GM18870 (cell line): ENCODE results near the gene SULT1B1.

Experiments used
- ATAC-seq: cut with Tn5 transposase; IDR thresholded peaks from one replicate; pipeline ENCODE4 v1.9.1; 2021; ENCODE audit warnings: moderate library complexity; ENCODE audit not compliant: unreplicated experiment

Gene SULT1B1

DNA sequence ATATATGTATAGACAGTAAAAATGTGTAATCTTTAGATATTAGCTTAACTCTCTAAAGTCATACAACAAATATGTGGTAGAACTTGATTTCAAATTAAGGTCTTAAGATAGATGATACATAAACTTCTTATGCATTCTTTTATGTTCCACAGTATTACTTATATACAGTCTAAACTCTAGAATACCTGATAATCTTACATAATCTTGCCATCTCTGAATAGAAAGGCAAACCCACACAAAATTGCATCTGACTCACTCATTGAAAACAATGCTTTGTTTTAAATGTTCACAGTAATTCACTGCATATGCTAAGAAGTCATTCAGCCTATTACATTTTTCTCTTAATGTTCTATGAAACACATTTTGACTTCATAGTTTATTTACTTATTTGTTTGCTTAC, 10.1 kb downstream of the SULT1B1 start:
- ATAC-seq = no peak

DNA sequence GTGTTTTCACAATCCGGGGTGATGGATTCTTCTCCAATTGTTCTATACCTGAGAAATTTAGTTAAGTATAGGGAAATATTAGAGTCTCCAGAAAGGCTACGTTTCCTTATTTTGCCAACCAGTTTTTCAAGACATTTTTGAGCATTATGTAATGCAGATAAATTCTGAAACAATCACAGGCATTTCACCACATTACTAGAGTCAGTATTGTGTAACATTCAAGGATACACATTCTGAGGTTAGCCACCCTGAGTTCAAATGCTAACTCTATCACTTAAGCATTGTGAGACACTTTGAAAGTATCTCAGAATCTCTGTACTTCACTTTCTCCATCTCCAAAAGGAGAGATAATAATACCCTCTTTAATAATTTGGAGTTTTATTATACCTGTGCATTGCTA, 10.6 kb downstream of the SULT1B1 start:
- ATAC-seq = no peak

DNA sequence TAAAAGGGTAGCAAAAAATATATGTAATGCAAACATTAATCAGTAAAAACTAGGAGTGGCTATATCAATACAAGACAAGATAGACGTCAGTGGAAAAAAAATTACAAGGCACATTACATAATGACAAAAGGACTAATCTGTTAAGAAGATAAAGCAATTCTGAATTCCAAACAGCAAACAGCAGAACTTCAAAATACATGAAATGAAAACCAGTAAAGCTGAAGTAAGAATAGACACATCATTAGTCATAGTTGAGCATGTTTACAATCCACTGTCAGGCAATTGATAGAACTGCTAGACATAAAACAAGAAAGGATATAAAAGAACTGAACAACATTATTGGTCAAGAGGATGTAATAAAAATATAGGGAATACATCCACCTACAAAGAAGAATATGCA, 12.2 kb downstream of the SULT1B1 start:
- no peak for ATAC-seq

DNA sequence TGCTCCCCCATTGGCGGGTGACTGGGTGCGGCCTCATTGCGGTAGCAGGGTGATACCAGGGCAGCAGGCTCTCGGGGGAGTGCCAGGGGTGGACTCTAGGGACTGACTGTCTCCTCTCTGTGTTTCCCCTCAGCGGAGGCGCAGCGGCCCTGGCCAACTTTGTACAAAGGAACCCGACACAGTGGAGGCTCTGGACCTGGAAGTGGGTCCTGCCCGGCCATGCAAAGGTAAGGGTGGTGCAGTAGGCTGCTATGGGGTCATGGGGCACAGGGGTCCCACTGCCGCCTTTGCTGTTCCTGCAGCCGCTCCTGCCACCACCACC, 16.3 kb downstream of the SULT1B1 start:
- ATAC-seq = no peak

DNA sequence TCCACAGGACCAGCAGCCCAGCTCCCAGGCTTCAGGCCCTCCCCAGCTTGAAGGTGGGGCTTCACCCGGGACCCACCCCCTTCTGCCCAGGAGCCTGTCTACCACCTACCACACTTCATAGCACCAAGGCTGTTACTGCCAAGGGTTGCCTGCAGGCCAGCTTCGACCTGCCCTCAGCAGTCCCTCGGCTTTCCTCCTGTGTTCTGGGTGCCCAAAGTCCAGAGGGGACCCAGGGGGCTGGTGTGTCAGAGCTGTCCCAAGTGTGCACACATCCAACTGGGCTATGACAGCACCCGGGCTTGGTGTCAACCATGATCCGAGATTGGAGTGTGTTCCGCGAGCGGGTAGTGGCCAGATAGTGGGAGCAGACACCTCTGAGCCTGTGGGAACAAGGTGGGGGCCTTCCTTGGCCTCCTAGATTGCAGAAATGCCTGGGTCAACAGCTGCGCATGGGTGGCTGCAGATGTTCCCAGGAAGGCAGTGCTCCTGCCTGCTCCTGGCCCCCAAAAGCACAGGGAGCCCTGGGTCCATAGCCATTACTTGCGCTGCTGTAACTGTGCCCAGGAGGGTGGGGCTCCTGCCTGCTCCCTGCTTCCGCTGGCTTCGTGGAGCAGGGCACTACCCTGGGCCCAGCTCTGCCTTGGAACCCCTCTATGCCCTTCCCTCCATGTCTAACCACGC, 16.8 kb downstream of the SULT1B1 start:
- no peak for ATAC-seq

DNA sequence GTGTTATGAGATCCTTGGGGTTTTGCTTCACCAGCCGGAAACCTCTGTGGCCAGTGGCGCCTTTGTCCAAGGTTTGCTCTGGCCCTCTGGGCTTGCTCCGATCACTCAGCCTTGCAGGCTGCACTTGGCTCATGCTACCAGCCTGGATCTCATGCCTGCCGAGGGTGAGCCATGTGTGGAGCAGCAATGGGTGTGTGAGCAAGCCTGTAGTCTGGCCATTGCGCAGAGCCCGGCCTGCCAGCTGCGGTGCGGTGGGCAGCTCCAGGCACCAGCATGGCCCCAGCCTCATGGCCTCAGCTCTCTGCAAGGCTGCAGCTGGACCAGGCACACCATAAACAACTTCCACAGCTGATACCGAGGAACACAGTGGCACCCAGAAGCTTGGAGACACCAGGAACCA, 17.8 kb downstream of the SULT1B1 start:
- ATAC-seq = no peak

DNA sequence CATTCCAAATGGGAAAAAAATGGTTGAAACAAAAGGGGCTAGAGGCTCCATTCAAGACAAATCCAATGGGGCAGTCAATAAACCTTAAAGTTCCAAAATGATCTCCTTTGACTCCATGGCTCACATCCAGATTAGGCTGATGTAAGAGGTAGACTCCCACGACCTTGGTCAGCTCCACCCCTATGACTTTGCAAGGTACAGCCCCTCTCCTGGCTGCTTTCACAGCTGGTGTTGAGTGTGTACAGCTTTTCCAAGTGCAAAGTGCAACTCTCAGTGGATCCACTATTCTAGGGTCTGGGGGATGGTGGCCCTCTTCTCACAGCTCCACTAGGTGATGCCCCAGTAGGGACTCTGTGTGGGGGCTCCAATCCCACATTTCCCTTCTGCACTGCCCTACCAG, 21.5 kb downstream of the SULT1B1 start:
- no peak for ATAC-seq

DNA sequence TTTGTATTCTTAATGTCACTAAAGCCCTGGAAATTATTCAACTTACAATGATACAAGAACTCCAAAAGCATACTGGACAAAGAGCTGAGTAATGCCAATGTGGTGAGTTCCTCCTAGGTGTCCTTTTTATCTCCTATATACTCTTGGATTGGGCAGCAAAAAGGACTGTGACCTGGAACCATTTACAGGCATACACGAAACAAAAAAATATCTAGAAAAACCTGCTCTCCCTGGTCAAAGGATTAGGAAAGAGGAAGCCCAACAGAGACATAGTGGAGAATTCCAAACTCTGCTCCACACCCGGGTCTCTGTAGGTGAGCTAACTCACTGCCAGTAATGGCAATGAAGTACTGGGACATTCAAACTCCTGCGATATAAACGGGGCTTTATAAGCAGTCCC, 25.3 kb downstream of the SULT1B1 start:
- no peak for ATAC-seq

DNA sequence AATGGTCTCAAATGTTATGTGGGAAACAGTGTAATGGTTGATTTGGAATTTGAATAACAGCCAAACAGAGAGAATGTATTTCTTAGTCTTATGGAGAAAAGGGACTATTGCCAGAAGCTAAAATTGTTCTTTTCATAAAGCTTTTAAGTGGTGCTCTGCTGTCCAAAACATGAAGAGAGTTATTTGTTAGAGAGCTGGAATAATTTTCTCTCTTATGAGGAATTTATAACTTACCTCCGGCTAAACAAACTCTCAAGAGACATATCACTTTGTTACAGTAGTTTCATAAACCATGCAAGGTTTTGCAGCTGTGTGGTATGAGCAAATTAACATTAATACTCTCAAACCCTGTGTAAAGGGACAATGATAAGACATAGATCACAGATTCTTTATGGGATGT, 28.6 kb downstream of the SULT1B1 start:
- ATAC-seq = no peak

DNA sequence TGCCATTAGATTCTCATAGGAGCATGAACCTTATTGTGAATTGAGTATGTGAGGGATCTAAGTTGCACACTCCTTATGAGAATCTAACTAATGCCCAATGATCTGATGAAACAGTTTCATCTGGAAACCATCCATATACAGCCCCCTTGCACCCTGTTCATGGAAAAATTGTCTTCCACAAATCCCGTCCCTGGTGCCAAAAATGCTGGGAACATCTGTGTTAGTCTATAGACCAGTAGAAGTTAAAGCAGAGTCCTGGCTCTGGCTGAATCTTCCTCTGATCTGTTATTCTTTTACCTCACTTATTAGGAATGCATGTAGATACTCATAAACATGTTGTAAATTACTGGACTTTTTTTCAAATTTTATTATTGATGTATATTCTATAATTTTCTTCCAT, 29.2 kb downstream of the SULT1B1 start:
- no peak for ATAC-seq

DNA sequence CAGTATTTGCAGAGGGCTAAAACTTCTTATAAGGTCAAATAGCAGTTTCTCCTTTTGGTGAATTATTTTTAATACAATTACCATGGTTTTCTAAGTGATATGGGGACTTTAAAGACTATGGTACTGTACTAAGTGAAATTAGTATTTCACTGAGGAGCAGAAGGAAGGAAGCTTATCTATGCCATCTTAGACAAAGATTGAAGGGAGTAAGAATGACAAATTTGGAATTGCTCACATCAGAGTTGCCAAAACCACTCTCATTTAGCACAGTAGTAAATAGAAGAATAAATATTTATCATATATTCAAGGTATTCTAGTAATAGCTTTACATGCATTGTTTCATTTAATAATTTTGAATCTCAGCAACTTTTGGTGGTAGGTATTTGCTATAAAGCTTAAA, 30.4 kb downstream of the SULT1B1 start:
- no peak for ATAC-seq

DNA sequence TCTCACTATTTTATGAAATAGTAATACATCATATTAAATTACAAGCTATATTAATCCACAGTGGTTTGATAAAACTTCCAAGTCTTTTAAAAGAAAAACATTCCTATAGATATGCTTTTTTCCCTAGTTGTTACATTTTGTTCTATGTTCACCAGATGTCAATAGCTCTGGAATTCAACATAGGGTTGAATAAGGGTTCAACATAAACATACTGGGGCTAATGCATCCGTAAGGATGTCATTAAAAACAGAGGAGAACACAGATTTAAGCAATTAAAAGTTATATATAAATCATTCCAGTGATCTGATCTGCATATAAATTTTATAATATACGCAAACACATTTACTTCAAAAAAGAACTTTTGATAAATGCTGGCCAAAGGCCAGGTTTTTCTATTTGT, 32.5 kb downstream of the SULT1B1 start:
- ATAC-seq = no peak

DNA sequence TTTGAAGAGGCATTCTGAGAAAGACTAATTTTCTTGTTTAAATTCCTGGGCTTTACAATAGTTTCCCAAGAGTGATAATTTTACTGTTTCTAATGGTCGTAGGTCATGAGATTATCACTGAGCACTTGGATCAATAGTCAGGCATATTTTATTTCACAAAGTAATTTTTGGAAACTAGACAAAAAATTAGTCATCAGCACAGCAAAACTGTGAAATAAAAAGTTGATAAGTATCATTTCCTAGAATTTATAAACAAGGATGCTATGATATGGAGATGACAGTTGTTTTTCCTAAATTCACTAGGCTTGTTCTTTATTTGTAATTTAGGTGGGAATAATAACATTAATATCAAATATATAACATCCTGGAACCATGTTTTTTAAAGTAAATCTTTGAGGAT, 33.0 kb downstream of the SULT1B1 start:
- no peak for ATAC-seq

DNA sequence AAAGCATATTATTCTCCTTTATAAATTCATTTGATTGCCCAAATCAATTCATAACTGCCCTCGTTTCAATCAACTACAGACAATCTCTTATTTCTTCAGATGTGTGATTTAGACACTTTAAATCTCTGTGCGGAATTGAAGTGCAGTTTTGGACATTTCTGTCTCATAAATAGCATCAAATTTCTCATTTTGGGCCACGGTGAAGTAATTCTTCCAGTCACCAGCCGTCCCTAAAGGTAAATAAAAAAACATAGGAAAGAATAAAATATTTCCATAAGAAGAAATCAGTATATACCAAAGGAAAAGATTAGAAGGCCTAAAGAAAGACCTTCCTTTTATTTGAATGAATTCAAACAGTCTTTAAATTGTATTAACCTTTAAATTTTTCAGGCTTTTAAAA, 33.4 kb downstream of the SULT1B1 start:
- no peak for ATAC-seq

DNA sequence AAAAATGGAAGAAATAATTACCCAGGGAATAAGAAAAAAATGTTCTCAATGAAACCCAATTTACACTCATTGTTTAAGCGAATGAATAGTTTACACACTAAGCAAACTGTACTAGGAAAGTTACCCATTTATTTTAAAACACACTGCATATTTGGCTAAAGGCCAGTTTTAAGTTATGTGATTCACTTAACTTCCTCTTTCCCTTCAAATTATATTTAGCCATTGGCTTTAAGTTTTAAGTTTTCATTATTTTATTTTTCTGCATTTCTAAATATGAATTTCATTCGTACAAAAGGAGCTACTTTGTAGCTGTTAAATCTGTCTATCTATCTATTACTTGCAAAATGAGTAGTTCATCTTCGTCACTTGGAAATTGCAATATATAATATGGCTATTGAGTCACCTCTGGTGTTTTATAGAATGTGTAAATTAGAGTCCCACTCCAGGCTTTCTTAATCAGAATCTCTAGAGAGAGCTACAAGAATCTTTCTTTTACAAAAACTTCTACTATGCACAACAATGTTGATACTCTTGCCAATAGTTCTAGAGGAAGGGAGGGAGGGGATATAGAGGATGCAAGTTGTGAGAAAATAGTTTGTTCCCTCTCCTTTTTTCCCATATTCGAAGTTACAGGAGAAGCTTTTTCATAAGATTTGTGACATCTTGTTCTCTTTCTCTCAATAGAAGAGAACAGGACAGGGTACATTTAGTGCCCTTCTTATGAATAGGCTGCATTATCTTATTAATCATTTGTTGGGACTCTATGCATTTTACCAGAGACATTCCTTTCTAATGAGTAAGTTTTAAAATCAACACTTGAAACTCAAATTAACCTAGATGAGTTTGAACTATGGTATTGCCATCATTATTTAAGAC, 41.8 kb downstream of the SULT1B1 start:
- no peak for ATAC-seq

DNA sequence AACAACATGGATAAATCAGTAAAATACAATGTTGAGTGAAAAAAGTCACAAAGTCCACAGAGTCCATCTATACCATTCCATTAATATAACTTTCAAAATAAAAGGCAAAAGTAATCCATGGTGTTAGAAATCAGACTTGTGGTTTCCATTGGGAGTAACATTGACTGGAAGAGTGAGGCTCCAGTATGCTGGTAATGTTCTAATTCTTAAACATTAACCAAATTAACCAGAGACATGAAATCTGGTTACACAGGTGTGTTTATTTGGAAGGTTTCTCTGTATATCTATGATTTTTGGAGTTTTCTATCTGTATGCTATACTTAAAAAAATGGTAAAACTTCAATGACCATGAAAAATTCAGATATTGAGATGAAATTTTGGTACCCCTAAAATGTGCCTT, 42.6 kb downstream of the SULT1B1 start:
- ATAC-seq = no peak

DNA sequence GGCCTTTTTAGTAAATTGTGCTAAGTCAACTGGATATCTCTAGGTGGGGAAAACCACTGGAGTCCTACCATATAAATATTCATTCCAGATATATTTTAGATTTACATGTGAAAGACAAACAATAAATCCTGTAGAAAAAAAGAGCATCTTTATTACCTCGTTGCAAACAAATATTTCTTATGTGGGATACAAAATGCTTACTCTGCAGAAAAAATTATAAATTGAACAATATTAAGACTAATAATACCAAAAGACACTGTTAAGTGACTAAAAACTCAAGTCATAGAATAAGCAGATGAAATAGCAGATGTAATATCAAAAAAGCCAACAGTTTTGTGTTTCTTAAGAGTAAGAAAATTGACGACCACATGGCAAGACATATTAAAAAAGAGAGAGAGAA, 43.8 kb downstream of the SULT1B1 start:
- no peak for ATAC-seq

DNA sequence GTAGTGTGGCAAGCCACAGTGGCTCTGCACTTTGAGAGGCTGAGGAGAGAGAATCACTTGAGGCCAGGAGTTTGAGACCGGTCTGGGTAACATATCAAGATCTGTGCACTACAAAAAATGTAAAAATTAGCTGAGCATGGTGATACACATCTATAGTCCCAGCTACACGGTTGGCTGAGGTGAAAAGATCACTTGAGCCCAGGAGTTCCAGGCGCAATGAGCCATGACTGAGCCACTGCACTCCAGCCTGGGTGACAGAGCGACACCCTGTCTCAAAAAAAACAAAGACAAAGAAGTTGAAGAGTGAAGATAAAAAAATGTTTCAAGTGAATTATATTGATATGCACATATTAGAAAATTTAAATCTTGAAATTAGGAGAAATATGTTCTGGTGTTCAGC, 46.3 kb downstream of the SULT1B1 start:
- no peak for ATAC-seq

DNA sequence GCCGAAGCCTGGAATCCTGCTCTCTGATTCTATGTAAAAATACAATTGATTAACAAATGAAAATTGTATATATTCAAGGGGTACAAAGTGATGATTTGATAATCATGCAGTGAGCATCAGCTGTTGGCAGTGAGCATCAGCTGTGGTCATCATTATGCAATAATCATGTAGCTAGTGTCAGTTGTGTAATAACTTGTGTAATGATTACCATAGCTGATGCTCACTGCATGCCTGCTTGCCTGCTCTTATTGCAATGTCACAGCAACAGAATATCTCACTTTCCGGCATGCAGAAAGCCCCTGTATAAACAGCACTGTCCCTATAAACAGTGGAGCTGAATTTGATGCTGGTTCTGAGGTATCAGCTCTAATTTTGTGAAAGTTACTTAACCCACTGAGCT, 46.8 kb downstream of the SULT1B1 start:
- ATAC-seq = no peak

DNA sequence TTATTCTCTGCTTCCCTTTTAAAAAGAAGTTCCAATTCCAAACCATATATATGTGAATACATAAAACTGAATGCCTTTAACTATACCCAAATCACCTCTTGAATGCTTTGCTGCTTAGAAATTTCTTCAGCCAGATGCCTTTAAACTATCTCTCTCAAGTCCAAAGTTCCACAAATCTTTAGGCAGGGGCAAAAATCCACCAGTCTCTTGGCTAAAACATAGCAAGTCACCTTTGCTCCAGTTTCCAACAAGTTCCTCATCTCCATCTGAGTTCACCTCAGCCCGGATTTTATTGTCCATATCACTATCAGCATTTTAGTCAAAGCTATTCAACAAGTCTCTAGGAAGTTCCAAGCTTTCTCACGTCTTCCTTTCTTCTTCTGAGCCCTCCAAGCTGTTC, 49.8 kb downstream of the SULT1B1 start:
- ATAC-seq = no peak

DNA sequence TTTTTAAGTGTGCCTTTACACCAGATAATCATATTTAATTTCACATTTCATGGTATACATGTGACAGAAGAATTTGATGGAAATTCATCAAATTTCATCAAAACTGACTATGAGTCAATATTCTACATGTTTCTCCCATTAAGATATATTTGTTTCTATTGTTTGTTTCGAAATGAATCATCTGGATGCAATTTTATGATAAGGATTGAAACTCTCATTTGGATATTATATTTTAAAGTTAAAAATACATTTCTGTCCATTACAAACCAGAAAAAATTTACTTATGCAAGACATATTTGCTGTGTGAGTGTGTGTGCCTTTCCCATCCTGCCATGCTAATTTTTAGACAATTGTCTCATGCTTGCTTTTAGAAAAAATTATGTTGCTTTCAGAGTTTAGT, 52.2 kb downstream of the SULT1B1 start:
- ATAC-seq = no peak

DNA sequence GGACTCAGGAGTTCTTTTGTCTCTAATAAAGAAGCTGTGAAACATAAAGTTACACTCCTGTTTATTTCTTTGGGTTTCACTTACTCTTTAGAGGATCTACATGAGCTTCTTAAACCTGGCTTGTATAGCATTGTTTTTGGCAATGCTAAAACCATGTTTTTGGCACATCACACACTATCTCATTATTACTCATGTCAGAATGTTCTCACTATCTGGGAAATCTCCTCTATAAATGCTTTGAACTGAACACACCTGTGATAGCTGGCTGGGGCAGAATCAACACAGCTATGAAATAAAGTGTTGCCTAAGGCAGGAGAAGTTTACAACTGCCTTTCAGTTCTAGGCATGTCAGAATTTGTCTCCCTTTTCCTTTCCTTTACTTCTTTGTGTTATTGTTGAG, 52.6 kb downstream of the SULT1B1 start:
- no peak for ATAC-seq

DNA sequence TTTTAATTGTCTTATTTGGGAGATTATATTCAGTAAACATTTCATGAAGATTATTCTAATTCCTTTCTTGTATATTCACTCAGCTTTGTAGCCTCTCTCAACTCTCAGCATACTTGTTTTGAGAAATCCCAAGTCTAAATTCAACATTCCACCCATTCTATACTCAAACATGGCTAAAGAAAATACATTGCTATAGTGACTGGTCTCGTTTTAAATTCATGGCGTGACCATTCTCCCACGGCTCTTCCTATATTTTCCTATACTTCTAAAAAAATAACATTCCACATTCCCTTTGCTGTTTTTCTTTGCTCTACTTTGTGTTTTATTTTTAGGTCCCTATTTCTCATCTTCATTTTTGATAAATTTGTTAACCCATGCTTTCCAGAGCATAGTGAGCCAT, 58.2 kb downstream of the SULT1B1 start:
- ATAC-seq = no peak
